ENCODE results near the gene PARD6G.

The PARD6G gene

GRCh38 chr18:80143881-80144280, 103.4 kb downstream of the PARD6G start:
- no peak for DNase-seq (ENCODE audit: extremely low spot score)
- POLR2A ChIA-PET: no interaction called here
- CTCF ChIA-PET: no interaction called here
- TF ChIP-seq CTBP1 (IDR thresholded peaks at IDR 0.05; ENCODE audit: borderline replicate concordance) (no peak), ARNT (IDR thresholded peaks at IDR 0.05) (no peak), FOXA1 (IDR thresholded peaks at IDR 0.05) (no peak), ZNF384 (IDR thresholded peaks at IDR 0.05) (no peak), HDGF (IDR thresholded peaks at IDR 0.05; ENCODE audit: borderline replicate concordance) (no peak), TARDBP (IDR thresholded peaks at IDR 0.05) (no peak), SP1 (IDR thresholded peaks at IDR 0.05) (no peak), L3MBTL2 (conservative IDR thresholded peaks at IDR 0.05) (no peak), BHLHE40 (IDR thresholded peaks at IDR 0.05; ENCODE audit: borderline replicate concordance) (no peak), FOXM1 (IDR thresholded peaks at IDR 0.05; ENCODE audit: borderline replicate concordance) (no peak), NFRKB (IDR thresholded peaks at IDR 0.05) (no peak), LEF1 (IDR thresholded peaks at IDR 0.05; ENCODE audit: borderline replicate concordance) (no peak)

DNA sequence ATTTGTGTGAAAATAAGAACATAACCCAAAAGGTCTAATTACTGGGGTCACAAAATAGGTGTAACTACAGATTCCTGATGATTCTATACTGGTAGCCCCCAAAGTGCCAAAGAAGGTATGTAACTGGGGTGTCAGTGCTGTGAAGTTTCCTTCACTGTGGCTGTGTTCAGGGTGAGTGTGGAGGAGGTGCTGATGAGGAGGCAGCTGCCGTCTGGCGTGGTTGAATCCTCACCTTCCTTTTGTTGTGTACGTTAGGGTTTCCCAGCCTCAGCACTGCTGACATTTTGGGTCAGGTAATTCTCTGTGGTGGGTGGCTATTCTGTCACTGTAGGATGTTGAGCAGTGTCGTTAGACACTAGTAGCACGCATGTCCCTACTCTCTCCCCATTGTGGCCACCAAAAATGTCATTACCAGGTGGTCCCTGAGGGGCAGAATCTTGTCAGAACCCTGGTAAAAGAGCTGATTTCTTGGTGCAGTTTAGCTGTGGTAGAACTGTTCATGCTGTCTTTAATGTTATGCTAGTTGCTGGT, 106.8 kb downstream of the PARD6G start:
- ChIA-PET POLR2A (no interaction called here), CTCF (no interaction called here)
- no peak for TF ChIP-seq TARDBP (IDR thresholded peaks at IDR 0.05)
- no peak for TF ChIP-seq ARNT (IDR thresholded peaks at IDR 0.05)
- no peak for TF ChIP-seq BHLHE40 (IDR thresholded peaks at IDR 0.05; ENCODE audit: borderline replicate concordance)
- no peak for TF ChIP-seq CTBP1 (IDR thresholded peaks at IDR 0.05; ENCODE audit: borderline replicate concordance)
- no peak for TF ChIP-seq ELF4 (IDR thresholded peaks at IDR 0.05)
- no peak for TF ChIP-seq LEF1 (IDR thresholded peaks at IDR 0.05; ENCODE audit: borderline replicate concordance)
- TF ChIP-seq, protein P1, sequence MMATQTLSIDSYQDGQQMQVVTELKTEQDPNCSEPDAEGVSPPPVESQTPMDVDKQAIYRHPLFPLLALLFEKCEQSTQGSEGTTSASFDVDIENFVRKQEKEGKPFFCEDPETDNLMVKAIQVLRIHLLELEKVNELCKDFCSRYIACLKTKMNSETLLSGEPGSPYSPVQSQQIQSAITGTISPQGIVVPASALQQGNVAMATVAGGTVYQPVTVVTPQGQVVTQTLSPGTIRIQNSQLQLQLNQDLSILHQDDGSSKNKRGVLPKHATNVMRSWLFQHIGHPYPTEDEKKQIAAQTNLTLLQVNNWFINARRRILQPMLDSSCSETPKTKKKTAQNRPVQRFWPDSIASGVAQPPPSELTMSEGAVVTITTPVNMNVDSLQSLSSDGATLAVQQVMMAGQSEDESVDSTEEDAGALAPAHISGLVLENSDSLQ (IDR thresholded peaks at IDR 0.05): no peak
- no peak for TF ChIP-seq FOXM1 (IDR thresholded peaks at IDR 0.05; ENCODE audit: borderline replicate concordance)
- TF ChIP-seq ZNF384 (IDR thresholded peaks at IDR 0.05): no peak
- TF ChIP-seq SUZ12 (IDR thresholded peaks at IDR 0.05): no peak
- DNase-seq (ENCODE audit: extremely low spot score): no peak

DNA sequence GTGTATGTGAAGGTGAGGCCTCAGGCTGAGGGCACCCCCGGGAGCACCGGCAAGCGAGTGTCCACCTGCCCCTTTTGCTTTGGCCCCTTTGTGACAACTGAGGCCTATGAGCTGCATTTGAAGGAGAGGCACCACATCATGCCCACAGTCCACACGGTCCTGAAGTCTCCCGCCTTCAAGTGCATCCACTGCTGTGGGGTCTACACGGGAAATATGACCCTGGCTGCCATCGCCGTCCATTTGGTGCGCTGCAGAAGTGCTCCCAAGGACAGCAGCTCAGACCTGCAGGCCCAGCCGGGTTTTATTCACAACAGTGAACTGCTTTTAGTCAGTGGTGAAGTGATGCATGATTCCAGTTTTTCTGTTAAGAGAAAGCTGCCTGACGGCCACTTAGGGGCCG, 109.3 kb downstream of the PARD6G start:
- CTCF ChIA-PET: no interaction called here

GRCh38 chr18:80137137-80137536, 110.2 kb downstream of the PARD6G start:
- ChIA-PET CTCF (no interaction called here), POLR2A (no interaction called here)
- DNase-seq (ENCODE audit: extremely low spot score): no peak
- TF ChIP-seq, protein P1 (IDR thresholded peaks at IDR 0.05): no peak
- TF ChIP-seq SP1 (IDR thresholded peaks at IDR 0.05): no peak
- no peak for TF ChIP-seq LEF1 (IDR thresholded peaks at IDR 0.05; ENCODE audit: borderline replicate concordance)
- TF ChIP-seq ARNT (IDR thresholded peaks at IDR 0.05): no peak
- no peak for TF ChIP-seq HDGF (IDR thresholded peaks at IDR 0.05; ENCODE audit: borderline replicate concordance)
- TF ChIP-seq SUZ12 (IDR thresholded peaks at IDR 0.05): no peak
- no peak for TF ChIP-seq L3MBTL2 (conservative IDR thresholded peaks at IDR 0.05)
- no peak for TF ChIP-seq ELF4 (IDR thresholded peaks at IDR 0.05)
- no peak for TF ChIP-seq BHLHE40 (IDR thresholded peaks at IDR 0.05; ENCODE audit: borderline replicate concordance)
- TF ChIP-seq FOXM1 (IDR thresholded peaks at IDR 0.05; ENCODE audit: borderline replicate concordance): no peak
- no peak for TF ChIP-seq CTBP1 (IDR thresholded peaks at IDR 0.05; ENCODE audit: borderline replicate concordance)
- TF ChIP-seq ZNF384 (IDR thresholded peaks at IDR 0.05): no peak
- TF ChIP-seq TARDBP (IDR thresholded peaks at IDR 0.05): no peak
- TF ChIP-seq FOXK2 (IDR thresholded peaks at IDR 0.05): no peak
- no peak for TF ChIP-seq FOXA1 (IDR thresholded peaks at IDR 0.05)
- no peak for TF ChIP-seq NFRKB (IDR thresholded peaks at IDR 0.05)

More for the DNA sequence above, 109.3 kb downstream of the PARD6G start:
- TF ChIP-seq, protein P1 (IDR thresholded peaks at IDR 0.05): no peak
- TF ChIP-seq CTBP1 (IDR thresholded peaks at IDR 0.05; ENCODE audit: borderline replicate concordance): no peak
- TF ChIP-seq NFRKB (IDR thresholded peaks at IDR 0.05): no peak
- TF ChIP-seq ZNF384 (IDR thresholded peaks at IDR 0.05): no peak
- no peak for TF ChIP-seq FOXM1 (IDR thresholded peaks at IDR 0.05; ENCODE audit: borderline replicate concordance)
- TF ChIP-seq L3MBTL2 (conservative IDR thresholded peaks at IDR 0.05): no peak
- no peak for TF ChIP-seq ARNT (IDR thresholded peaks at IDR 0.05)
- POLR2A ChIA-PET: no interaction called here
- no peak for DNase-seq (ENCODE audit: extremely low spot score)

DNA sequence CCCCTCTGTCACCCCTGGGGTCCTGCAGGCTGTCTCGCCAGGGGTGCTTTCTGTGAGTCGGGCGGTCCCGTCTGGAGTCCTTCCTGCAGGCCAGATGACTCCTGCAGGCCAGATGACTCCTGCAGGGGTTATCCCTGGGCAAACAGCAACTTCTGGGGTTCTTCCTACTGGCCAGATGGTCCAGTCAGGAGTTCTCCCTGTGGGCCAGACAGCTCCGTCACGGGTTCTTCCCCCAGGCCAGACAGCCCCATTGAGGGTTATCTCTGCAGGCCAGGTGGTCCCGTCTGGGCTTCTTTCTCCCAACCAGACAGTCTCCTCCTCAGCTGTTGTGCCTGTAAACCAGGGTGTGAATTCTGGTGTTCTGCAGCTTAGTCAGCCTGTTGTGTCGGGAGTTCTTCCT, 110.6 kb downstream of the PARD6G start:
- TF ChIP-seq LEF1 (IDR thresholded peaks at IDR 0.05; ENCODE audit: borderline replicate concordance) (no peak), ZNF384 (IDR thresholded peaks at IDR 0.05) (no peak), FOXK2 (IDR thresholded peaks at IDR 0.05) (no peak), SP1 (IDR thresholded peaks at IDR 0.05) (no peak), NFRKB (IDR thresholded peaks at IDR 0.05) (no peak), SUZ12 (IDR thresholded peaks at IDR 0.05) (no peak), ARNT (IDR thresholded peaks at IDR 0.05) (no peak), CTBP1 (IDR thresholded peaks at IDR 0.05; ENCODE audit: borderline replicate concordance) (no peak), FOXA1 (IDR thresholded peaks at IDR 0.05) (no peak), HDGF (IDR thresholded peaks at IDR 0.05; ENCODE audit: borderline replicate concordance) (no peak), BHLHE40 (IDR thresholded peaks at IDR 0.05; ENCODE audit: borderline replicate concordance) (no peak), FOXM1 (IDR thresholded peaks at IDR 0.05; ENCODE audit: borderline replicate concordance) (no peak), ELF4 (IDR thresholded peaks at IDR 0.05) (no peak), TARDBP (IDR thresholded peaks at IDR 0.05) (no peak), L3MBTL2 (conservative IDR thresholded peaks at IDR 0.05) (no peak)
- TF ChIP-seq, protein P1 (IDR thresholded peaks at IDR 0.05): no peak
- CTCF ChIA-PET: no interaction called here
- no peak for DNase-seq (ENCODE audit: extremely low spot score)
- POLR2A ChIA-PET: no interaction called here

All from HEK293T (cell line).